MCF 10A (cell line): ENCODE data around the gene LIN28B. TPM values are rescaled to one million over a fixed set of nuclear protein-coding genes. Genes with fewer than 3 reads are reported as not detected.

Source experiments
- BruUV-seq: library from RNA; stranded (reverse); fragments of 400-500 nt; replicated peaks from 2 replicates; lab custom pipeline; 2021; lab: Mats Ljungman, UMichigan
- CTCF ChIA-PET: fragments of 300-600 bp; sonication (Branson Sonifier 250); formaldehyde crosslinking; extraction: SDS; loops from one replicate; lab custom pipeline; 2021; ENCODE audit warnings: antibody characterized with exemption, inconsistent platforms; lab: Yijun Ruan, JAX
- POLR2A ChIA-PET: fragments of 300-600, 350-650 bp; sonication (Branson Sonifier 250); formaldehyde crosslinking; extraction: SDS; loops from one replicate; lab custom pipeline; 2020; ENCODE audit warnings: antibody characterized with exemption, inconsistent platforms; lab: Yijun Ruan, JAX
- DNase-seq: peaks from one replicate; pipeline ENCODE4 v3.0.0-alpha.2; 2018; ENCODE audit not compliant: unreplicated experiment
- H3K27ac Mint-ChIP-seq: one replicate; pipeline ENCODE4 v1.8.0; 2022; ENCODE audit warnings: mild to moderate bottlenecking, low read depth, mixed read lengths; ENCODE audit not compliant: unreplicated experiment
- H3K27me3 Mint-ChIP-seq: one replicate; pipeline ENCODE4 v1.8.0; 2022; ENCODE audit warnings: mixed read lengths; ENCODE audit not compliant: insufficient read depth, unreplicated experiment
- H3K36me3 Mint-ChIP-seq: one replicate; pipeline ENCODE4 v1.8.0; 2022; ENCODE audit warnings: mild to moderate bottlenecking, moderate library complexity, mixed read lengths; ENCODE audit not compliant: insufficient read depth, unreplicated experiment
- H3K4me1 Mint-ChIP-seq: one replicate; pipeline ENCODE4 v1.8.0; 2022; ENCODE audit warnings: mixed read lengths; ENCODE audit not compliant: insufficient read depth, unreplicated experiment
- H3K4me3 Mint-ChIP-seq: one replicate; pipeline ENCODE4 v1.8.0; 2022; ENCODE audit warnings: mild to moderate bottlenecking, moderate library complexity, mixed read lengths; ENCODE audit not compliant: unreplicated experiment
- H3K9me3 Mint-ChIP-seq: one replicate; pipeline ENCODE4 v1.8.0; 2022; ENCODE audit warnings: mixed read lengths; ENCODE audit not compliant: unreplicated experiment
- intact Hi-C: fragments of 100-400 bp; cut with micrococcal nuclease; formaldehyde crosslinking; loops from 2 replicates; pipeline ENCODE4 v1.14.1; 2022
- total RNA-seq: library from RNA; stranded (reverse); gene quantifications from 2 replicates; pipeline ENCODE4 v1.2.3, GENCODE V29; 2022
- TF ChIP-seq, protein P1 (sequence below): fragments of 200-600 bp; IDR thresholded peaks from one replicate; pipeline ENCODE4 v1.8.0; 2022; ENCODE audit warnings: antibody characterized with exemption, mild to moderate bottlenecking; ENCODE audit not compliant: unreplicated experiment

The LIN28B gene
- total RNA-seq, 1 experiment from 2014 or later: not detected

DNA sequence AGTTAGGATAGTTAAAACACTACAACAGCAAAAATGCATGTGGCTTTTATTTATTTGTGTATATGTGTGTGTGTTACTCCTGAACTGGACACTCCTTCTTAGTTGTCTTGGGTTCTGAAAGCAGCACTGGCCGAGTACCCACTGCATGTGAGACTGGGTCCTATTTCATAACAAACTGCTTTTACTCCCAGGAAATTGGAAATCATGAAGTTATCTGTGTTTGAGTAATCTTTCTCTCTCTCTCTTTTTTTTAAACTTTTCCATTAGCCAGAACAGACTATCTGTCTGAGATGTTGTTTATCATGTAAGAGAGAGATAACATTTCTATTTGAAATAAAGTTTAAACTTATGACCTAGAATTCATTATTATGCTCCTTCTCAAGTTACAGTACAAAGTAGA is 110.4 kb downstream of the LIN28B start:
- no peak for DNase-seq
- intact Hi-C loops: no loop called here
- TF ChIP-seq, protein P1, sequence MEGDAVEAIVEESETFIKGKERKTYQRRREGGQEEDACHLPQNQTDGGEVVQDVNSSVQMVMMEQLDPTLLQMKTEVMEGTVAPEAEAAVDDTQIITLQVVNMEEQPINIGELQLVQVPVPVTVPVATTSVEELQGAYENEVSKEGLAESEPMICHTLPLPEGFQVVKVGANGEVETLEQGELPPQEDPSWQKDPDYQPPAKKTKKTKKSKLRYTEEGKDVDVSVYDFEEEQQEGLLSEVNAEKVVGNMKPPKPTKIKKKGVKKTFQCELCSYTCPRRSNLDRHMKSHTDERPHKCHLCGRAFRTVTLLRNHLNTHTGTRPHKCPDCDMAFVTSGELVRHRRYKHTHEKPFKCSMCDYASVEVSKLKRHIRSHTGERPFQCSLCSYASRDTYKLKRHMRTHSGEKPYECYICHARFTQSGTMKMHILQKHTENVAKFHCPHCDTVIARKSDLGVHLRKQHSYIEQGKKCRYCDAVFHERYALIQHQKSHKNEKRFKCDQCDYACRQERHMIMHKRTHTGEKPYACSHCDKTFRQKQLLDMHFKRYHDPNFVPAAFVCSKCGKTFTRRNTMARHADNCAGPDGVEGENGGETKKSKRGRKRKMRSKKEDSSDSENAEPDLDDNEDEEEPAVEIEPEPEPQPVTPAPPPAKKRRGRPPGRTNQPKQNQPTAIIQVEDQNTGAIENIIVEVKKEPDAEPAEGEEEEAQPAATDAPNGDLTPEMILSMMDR: no peak
- peaks cover 51% of the 10 kb centered on the region for H3K27me3 Mint-ChIP-seq
- BruUV-seq: no TSS peak
- ChIA-PET CTCF (interaction anchor here (1.4 kb wide), 1 partner anchor 10 kb away, joined by 4 read pairs; no protein-coding TSS in a partner anchor), POLR2A (no interaction called here)
- peaks cover 6% of the 10 kb centered on the region for H3K4me1 Mint-ChIP-seq
- no peak overlapping the region for H3K27ac Mint-ChIP-seq
- no peak overlapping the region for H3K4me3 Mint-ChIP-seq
- no peaks in the 10 kb centered on the region for H3K36me3 Mint-ChIP-seq
- no peaks in the 10 kb centered on the region for H3K9me3 Mint-ChIP-seq

DNA sequence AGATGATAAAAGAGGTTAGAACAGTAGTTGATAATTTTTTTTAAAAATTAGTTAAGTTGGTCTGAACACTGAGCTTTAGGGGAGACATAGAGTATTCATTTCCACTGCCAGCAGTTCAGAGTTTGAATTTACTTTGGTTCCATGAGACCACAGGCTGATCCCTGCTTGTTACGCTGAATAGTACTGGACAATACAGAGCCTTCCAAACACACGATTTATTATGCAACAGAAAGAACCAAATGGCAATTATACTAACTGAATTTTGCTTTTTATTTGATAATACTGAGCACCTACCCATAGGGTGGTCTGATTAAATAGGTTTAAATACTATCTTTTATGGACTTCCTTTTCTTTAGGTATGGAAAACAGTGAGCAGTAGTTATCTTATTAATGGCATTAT is 111.5 kb downstream of the LIN28B start:
- TF ChIP-seq, protein P1: no peak
- H3K27ac Mint-ChIP-seq: no peak overlapping the region
- no peaks in the 10 kb centered on the region for H3K36me3 Mint-ChIP-seq
- no peak for DNase-seq
- peaks cover 50% of the 10 kb centered on the region for H3K27me3 Mint-ChIP-seq
- ChIA-PET POLR2A (no interaction called here), CTCF (interaction anchor here (0.6 to 0.8 kb wide), 2 partner anchors 19 to 427 kb away, joined by 3 to 4 read pairs; no protein-coding TSS in a partner anchor)
- no peak overlapping the region for H3K4me3 Mint-ChIP-seq
- intact Hi-C loops: no loop called here
- no TSS peak for BruUV-seq
- peaks cover 10% of the 10 kb centered on the region for H3K4me1 Mint-ChIP-seq
- no peaks in the 10 kb centered on the region for H3K9me3 Mint-ChIP-seq

DNA sequence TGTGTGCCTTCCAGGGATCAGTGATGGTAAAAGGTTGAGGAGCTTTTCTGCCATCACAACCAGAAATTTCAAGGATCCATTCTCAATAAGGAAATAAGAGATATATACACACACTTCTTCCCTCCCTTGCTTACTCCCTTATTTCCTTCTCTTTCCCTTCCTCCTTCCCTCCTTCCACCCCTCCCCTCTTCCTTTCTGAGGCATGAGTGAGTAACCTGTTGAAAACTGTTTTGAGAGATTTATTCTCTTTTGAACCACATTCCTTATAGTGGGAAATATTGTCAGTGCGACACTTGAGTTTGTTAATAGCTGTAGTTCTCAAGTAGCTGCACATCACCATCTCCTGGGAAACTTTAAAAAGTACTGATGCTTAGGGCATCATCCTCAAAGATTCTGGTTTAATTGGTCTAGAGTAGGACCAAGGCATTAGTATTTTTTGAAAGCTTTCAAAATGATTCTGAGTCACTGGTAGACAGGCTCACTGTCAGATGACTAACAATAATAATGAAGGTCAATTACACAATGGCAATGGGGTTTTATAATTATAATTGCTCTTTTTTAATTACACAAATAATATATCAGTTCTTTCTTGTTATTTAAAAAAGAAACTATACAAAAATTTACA is 113.0 kb downstream of the LIN28B start:
- TF ChIP-seq, protein P1: no peak
- Mint-ChIP-seq H3K27me3 (peaks cover 34% of the 10 kb centered on the region), H3K27ac (peak overlapping the region; percentile 25), H3K9me3 (no peaks in the 10 kb centered on the region), H3K36me3 (no peaks in the 10 kb centered on the region), H3K4me1 (peaks cover 11% of the 10 kb centered on the region), H3K4me3 (no peak overlapping the region)
- peak; percentile 35 for DNase-seq
- intact Hi-C loops: no loop called here
- CTCF ChIA-PET: interaction anchor here (0.5 to 1.4 kb wide), 6 partner anchors 10 to 280 kb away, joined by 3 to 5 read pairs (median 4); no protein-coding TSS in a partner anchor
- POLR2A ChIA-PET: interaction anchor here (0.7 to 1.2 kb wide), 6 partner anchors 12 to 331 kb away, joined by 3 to 4 read pairs (median 3); no protein-coding TSS in a partner anchor
- BruUV-seq: no TSS peak

DNA sequence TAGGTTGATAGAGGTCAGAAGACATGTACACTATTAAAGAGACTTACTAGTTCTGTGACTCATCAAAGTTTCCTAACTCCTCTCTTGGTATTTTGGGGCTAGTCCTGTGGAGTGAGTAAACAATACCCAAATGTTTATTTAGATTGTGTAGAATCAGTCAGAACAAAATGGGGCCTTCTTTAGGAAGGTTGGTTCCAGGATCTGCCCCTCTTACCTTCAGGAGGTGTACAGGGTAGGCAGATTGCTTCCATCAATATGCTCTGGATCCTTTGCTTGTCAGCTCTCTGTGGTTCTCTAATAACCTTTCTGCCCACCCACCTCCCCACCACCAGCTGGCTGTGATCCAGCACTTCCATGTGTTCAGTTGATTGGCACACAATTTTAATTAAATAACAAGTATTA is 115.9 kb downstream of the LIN28B start:
- peaks cover 6% of the 10 kb centered on the region for H3K27me3 Mint-ChIP-seq
- H3K9me3 Mint-ChIP-seq: no peaks in the 10 kb centered on the region
- peak; percentile 88 for DNase-seq
- peak overlapping the region; percentile 86 for H3K27ac Mint-ChIP-seq
- TF ChIP-seq, protein P1: no peak
- CTCF ChIA-PET: interaction anchor here (1.0 to 1.4 kb wide), 2 partner anchors 13 to 283 kb away, joined by 3 read pairs; no protein-coding TSS in a partner anchor
- no peaks in the 10 kb centered on the region for H3K36me3 Mint-ChIP-seq
- no TSS peak for BruUV-seq
- intact Hi-C loops: no loop called here
- no peak overlapping the region for H3K4me3 Mint-ChIP-seq
- POLR2A ChIA-PET: interaction anchor here (0.6 to 1.5 kb wide), 2 partner anchors 75 to 98 kb away, joined by 3 read pairs; no protein-coding TSS in a partner anchor
- peaks cover 15% of the 10 kb centered on the region for H3K4me1 Mint-ChIP-seq
